LNCaP clone FGC (cell line): Measurements from ENCODE around the gene ACSS1.

ENCODE experiments used
- DNase-seq: peaks from one replicate; pipeline ENCODE4 v3.0.0-alpha.2; 2011; ENCODE audit warnings: low read depth
- H3K4me3 ChIP-seq: 2 replicates; pipeline ENCODE4 v1.5.1; 2011; ENCODE audit warnings: mild to moderate bottlenecking, low read depth, low read length, control low read depth
- CTCF ChIP-seq: IDR thresholded peaks from 2 replicates; pipeline ENCODE4 v1.5.1; 2012; ENCODE audit warnings: mild to moderate bottlenecking; ENCODE audit not compliant: control insufficient read depth, insufficient read depth; ENCODE audit errors: extremely low read depth

The ACSS1 gene

GRCh38 chr20:24971376-24972101 lies 86.4 kb downstream of the ACSS1 start:
- no peak for TF ChIP-seq CTCF
- no peak overlapping the region for H3K4me3 ChIP-seq
- no peak for DNase-seq

GRCh38 chr20:24970754-24971153 lies 87.2 kb downstream of the ACSS1 start:
- no peak for DNase-seq
- no peak for TF ChIP-seq CTCF
- H3K4me3 ChIP-seq = no peak overlapping the region

DNA sequence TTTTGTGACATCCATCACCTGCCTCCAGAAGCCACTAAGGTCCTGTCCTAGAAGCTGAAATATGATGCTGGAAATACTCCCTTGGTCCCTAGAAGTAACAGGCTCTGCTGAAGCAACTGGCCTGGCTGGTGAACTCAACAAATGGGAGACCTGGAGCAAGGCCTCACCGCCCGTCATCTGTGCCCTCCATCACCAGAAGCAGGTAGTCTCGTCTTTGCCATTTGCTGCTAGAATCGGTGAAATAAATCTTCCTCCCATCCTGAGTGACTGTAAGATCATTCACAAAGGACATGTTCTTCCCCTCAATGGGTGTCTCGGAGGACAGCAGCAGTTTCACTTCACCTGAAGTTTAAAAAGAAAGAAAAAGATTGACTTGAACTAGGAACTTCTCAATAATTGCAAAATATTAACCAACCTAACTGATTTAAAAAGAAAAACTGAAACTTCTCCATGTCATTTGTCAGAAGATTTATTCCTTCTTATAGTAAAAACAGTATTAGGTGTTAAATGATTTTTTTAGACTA lies 87.8 kb downstream of the ACSS1 start:
- no peak overlapping the region for H3K4me3 ChIP-seq
- no peak for TF ChIP-seq CTCF
- no peak for DNase-seq

DNA sequence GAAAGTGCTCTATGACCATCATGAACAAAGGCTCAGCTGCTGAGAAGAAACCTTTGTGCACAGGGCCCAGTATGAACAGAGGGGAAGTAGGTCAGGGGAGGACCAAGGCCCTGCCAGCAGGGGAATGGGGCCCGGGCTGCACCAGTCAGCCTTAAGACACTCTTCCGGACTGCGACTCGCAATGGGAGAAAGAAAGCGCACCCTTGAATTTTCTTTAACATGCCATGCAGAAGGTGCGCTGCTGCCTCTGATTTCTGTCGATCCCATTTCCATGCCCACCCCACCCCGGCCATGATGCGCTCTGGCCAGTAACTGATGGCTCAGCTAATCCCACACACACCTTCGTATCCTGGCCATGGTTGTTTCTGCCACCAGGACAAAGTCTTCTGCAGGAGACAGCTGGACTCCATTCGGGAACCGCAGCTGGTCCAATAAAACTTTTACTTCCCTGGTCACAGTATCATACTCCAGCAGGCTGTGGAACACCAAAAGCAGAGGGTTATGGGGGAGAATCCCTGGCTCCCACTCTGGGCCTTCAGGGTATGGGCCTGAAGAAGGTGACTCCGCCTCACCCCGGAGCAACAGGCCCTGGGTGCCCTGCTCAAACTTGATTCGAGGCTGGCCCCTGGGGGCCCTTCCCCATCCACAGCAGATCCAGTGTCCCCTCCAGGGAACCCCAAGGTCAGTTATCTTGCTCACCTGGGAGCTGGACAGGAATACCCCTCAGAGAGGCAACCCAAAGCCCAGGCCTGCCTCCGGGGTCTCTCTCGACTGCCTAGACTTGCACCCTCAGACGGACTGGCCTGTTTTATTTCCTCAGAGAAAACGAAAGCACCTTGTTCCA lies 88.5 kb downstream of the ACSS1 start:
- TF ChIP-seq CTCF = no peak
- H3K4me3 ChIP-seq = no peak overlapping the region
- no peak for DNase-seq

DNA sequence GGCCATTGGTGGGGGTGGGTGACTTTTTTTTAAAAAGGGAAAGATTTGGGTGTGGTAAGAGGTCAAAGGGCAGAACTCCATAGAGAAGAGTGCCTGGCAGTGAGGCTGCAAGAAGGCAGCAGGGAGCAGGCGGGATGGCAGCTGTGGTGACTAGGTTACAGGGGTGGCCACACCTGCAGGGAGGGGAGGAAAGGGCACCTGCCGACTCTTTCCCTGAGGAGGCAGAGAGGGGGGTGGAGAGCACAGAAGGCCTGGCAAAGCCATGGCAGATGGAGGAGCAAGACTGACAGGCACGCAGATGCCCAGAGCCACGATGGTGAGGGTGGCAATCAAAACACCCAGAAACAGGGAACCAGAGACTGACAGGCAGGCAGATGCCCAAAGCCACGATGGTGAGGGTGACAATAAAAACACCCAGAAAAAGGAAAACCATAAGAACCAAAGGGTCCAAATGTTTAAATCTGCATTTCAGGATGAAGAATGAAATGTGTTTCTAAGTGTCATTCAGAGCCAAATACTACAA lies 89.6 kb downstream of the ACSS1 start:
- no peak for TF ChIP-seq CTCF
- DNase-seq = no peak
- no peak overlapping the region for H3K4me3 ChIP-seq

- TF ChIP-seq CTCF = no peak
- H3K4me3 ChIP-seq = no peak overlapping the region
- no peak for DNase-seq
Observed at GRCh38 chr20:24966317-24967012, 91.5 kb downstream of the ACSS1 start.
